ENCODE measurements around the gene NAV3.
A peak's percentile ranks its signal among the peaks of the same experiment; 100 is the strongest.

The NAV3 gene

DNA sequence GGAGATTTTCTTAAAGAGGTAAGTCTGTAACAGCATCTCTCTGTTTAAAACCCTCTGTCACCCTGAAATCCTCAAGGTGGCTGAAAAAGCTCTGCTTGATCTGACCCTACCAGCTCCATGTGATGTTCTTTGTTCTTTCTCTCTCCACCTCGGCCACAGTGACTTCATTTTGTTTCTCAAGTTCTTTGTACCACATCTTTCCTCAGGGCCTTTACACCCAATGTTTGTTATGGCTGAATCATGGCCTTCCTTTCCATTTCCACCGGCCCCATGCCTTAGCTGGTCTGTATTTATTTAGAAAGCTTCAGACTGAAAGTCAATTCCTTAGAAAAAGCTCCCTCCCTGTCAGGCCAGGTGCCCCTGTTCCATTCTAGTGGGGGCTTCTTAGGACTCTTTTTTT is 431.2 kb downstream of the NAV3 start:
- no peaks in the 10 kb centered on the region for H3K4me1 ChIP-seq (ENCODE audit: control insufficient read depth in 2 of 2, insufficient read depth in 1 of 2, low read depth in 1 of 2, low read length in 2 of 2)
- H3K23ac ChIP-seq (ENCODE audit: low read depth, low read length, poor library complexity): no peak overlapping the region
- H2BK15ac ChIP-seq (ENCODE audit: low read length): no peak overlapping the region
- no peak overlapping the region for H3K4me3 ChIP-seq (ENCODE audit: low read length in 2 of 2)
- H4K8ac ChIP-seq (ENCODE audit: low read depth, low read length): no peak overlapping the region
- no peak overlapping the region for H3K4me2 ChIP-seq (ENCODE audit: insufficient read depth, low read length, poor library complexity, severe bottlenecking)
- DNase-seq (ENCODE audit: low spot score): no peak
- peak overlapping the region; percentile 61 for H2AFZ ChIP-seq (ENCODE audit: low read length)
- H3K27ac ChIP-seq (replicated peaks; ENCODE audit: low read length): no peak overlapping the region
- no peak overlapping the region for H2BK120ac ChIP-seq (ENCODE audit: low read depth, low read length)
- H3K36me3 ChIP-seq (replicated peaks in 1 of 2; ENCODE audit: control insufficient read depth in 2 of 2, insufficient read depth in 2 of 2, low read length in 2 of 2): no peaks in the 10 kb centered on the region
- no peak overlapping the region for H3K18ac ChIP-seq (ENCODE audit: low read length)
- no peak overlapping the region for H2AK5ac ChIP-seq (ENCODE audit: low read depth, low read length)
- no peak overlapping the region for H3K4ac ChIP-seq (ENCODE audit: low read length)
- H2BK12ac ChIP-seq (ENCODE audit: low read length): no peak overlapping the region
- H3K9ac ChIP-seq (ENCODE audit: low read depth, low read length, poor library complexity): no peak overlapping the region
- no peak overlapping the region for H4K91ac ChIP-seq (ENCODE audit: low read depth, low read length, poor library complexity)
- H3K79me1 ChIP-seq (ENCODE audit: low read depth, low read length): no peaks in the 10 kb centered on the region
- H2BK5ac ChIP-seq (ENCODE audit: low read length): no peak overlapping the region
- H3K9me3 ChIP-seq (replicated peaks in 1 of 2; ENCODE audit: control insufficient read depth in 2 of 2, insufficient read depth in 1 of 2, low read depth in 1 of 2, low read length in 2 of 2): peaks cover 0 to 3% of the 10 kb centered on the region in 2 donors
- no peak overlapping the region for H3K14ac ChIP-seq (ENCODE audit: low read length)
- whole genome bisulfite sequencing, 2 donors (ENCODE audit: extremely low coverage in 2 of 2, insufficient read length in 2 of 2, insufficient replicate concordance in 1 of 2): no CpG with 5 or more reads among the region's 2 CpGs
- H3K27me3 ChIP-seq (ENCODE audit: control insufficient read depth in 3 of 3, insufficient read depth in 3 of 3, low read depth in 1 of 3, low read length in 3 of 3): no peaks in the 10 kb centered on the region

Data from neuronal stem cell (in vitro differentiated cells).